ENCODE measurements around the gene OSBPL3. TPM values are rescaled to one million over a fixed set of nuclear protein-coding genes. Genes with fewer than 3 reads are reported as not detected.

OSBPL3 gene
- polyA plus RNA-seq, 3 donors: 2.6 to 9.2 (median 3.7) TPM

- Mint-ChIP-seq H3K27me3 (ENCODE audit: low read depth in 3 of 3) (no peaks in the 10 kb centered on the region), H3K27ac (no peak overlapping the region), H3K9me3 (no peaks in the 10 kb centered on the region), H3K4me1 (peaks cover 3% of the 10 kb centered on the region), H3K4me3 (no peak overlapping the region), H3K36me3 (peaks cover 2 to 14% of the 10 kb centered on the region in 2 donors)
- H3K4me3 ChIP-seq (replicated peaks in 1 of 3; ENCODE audit: low read depth in 2 of 3, low read length in 3 of 3): no peak overlapping the region
- TF ChIP-seq CTCF (IDR thresholded peaks at IDR 0.05): no peak
- no peak overlapping the region for H3K27ac ChIP-seq (ENCODE audit: low read depth in 1 of 2, low read length in 2 of 2)
- H3K4me1 ChIP-seq (ENCODE audit: control insufficient read depth in 1 of 2, insufficient read depth in 2 of 2, low read length in 2 of 2): no peaks in the 10 kb centered on the region
- WGBS (ENCODE audit: insufficient coverage): no CpG with 5 or more reads among the region's 1 CpG
- no peak for DNase-seq
- H2AFZ ChIP-seq (ENCODE audit: insufficient read depth, low read depth, low read length, poor library complexity, severe bottlenecking): no peak overlapping the region
- intact Hi-C loops (cut with micrococcal nuclease): no loop called here
- H4K20me1 ChIP-seq (ENCODE audit: insufficient read depth, low read length): no peaks in the 10 kb centered on the region
- H3K36me3 ChIP-seq (replicated peaks in 1 of 2; ENCODE audit: control insufficient read depth in 1 of 2, insufficient read depth in 2 of 2, low read length in 2 of 2): no peaks in the 10 kb centered on the region
- no peaks in the 10 kb centered on the region for H3K79me2 ChIP-seq (ENCODE audit: insufficient read depth, low read length)
- no peak overlapping the region for H3K4me2 ChIP-seq (replicated peaks; ENCODE audit: extremely low read depth, low read length, poor library complexity, severe bottlenecking)
- no peaks in the 10 kb centered on the region for H3K9me3 ChIP-seq (replicated peaks in 1 of 2; ENCODE audit: control insufficient read depth in 1 of 2, insufficient read depth in 1 of 2, low read length in 2 of 2)
- no peak overlapping the region for H3K9ac ChIP-seq (ENCODE audit: insufficient read depth, low read length, poor library complexity, severe bottlenecking)
- no peaks in the 10 kb centered on the region for H3K27me3 ChIP-seq (ENCODE audit: control insufficient read depth in 2 of 2, insufficient read depth in 2 of 2, low read length in 2 of 2)
These were observed 96.4 kb downstream of the OSBPL3 start for GRCh38 chr7:24883622-24884013.

GRCh38 chr7:24882989-24883621 is 96.9 kb downstream of the OSBPL3 start:
- WGBS (ENCODE audit: insufficient coverage): 70% methylated on average over 2 of the region's 3 CpGs
- no peaks in the 10 kb centered on the region for H3K79me2 ChIP-seq (ENCODE audit: insufficient read depth, low read length)
- H2AFZ ChIP-seq (ENCODE audit: insufficient read depth, low read depth, low read length, poor library complexity, severe bottlenecking): no peak overlapping the region
- no peak overlapping the region for H3K9ac ChIP-seq (ENCODE audit: insufficient read depth, low read length, poor library complexity, severe bottlenecking)
- peaks cover 2 to 14% of the 10 kb centered on the region in 2 donors for H3K36me3 Mint-ChIP-seq
- H3K27me3 Mint-ChIP-seq (ENCODE audit: low read depth in 3 of 3): no peaks in the 10 kb centered on the region
- H3K9me3 Mint-ChIP-seq: no peaks in the 10 kb centered on the region
- no peaks in the 10 kb centered on the region for H4K20me1 ChIP-seq (ENCODE audit: insufficient read depth, low read length)
- H3K27ac Mint-ChIP-seq: peak overlapping the region in 1 of 7 donors; percentile 62
- TF ChIP-seq CTCF (IDR thresholded peaks at IDR 0.05): no peak
- no peaks in the 10 kb centered on the region for H3K9me3 ChIP-seq (replicated peaks in 1 of 2; ENCODE audit: control insufficient read depth in 1 of 2, insufficient read depth in 1 of 2, low read length in 2 of 2)
- no peaks in the 10 kb centered on the region for H3K36me3 ChIP-seq (replicated peaks in 1 of 2; ENCODE audit: control insufficient read depth in 1 of 2, insufficient read depth in 2 of 2, low read length in 2 of 2)
- H3K27me3 ChIP-seq (ENCODE audit: control insufficient read depth in 2 of 2, insufficient read depth in 2 of 2, low read length in 2 of 2): no peaks in the 10 kb centered on the region
- no peak overlapping the region for H3K4me3 ChIP-seq (replicated peaks in 1 of 3; ENCODE audit: low read depth in 2 of 3, low read length in 3 of 3)
- no peak overlapping the region for H3K4me3 Mint-ChIP-seq
- DNase-seq: no peak
- H3K4me1 Mint-ChIP-seq: peaks cover 4% of the 10 kb centered on the region
- H3K4me1 ChIP-seq (ENCODE audit: control insufficient read depth in 1 of 2, insufficient read depth in 2 of 2, low read length in 2 of 2): peaks cover 0 to 2% of the 10 kb centered on the region in 2 donors
- H3K27ac ChIP-seq (ENCODE audit: low read depth in 1 of 2, low read length in 2 of 2): no peak overlapping the region
- no peak overlapping the region for H3K4me2 ChIP-seq (replicated peaks; ENCODE audit: extremely low read depth, low read length, poor library complexity, severe bottlenecking)
- intact Hi-C loops (cut with micrococcal nuclease): no loop called here
